Psoas muscle (tissue), 8 donors: ENCODE data around the gene TBX2. TPM values are rescaled to one million over a fixed set of nuclear protein-coding genes. Genes with fewer than 3 reads are reported as not detected.
A peak's percentile ranks its signal among the peaks of the same experiment; 100 is the strongest.

ENCODE experiments used
- ATAC-seq, 4 donors: fragments of 200-7000 bp; cut with Tn5 transposase; one replicate each; pipeline ENCODE4 v1.9.1; 2020; ENCODE audit warnings: moderate library complexity in 3 of 4, mild to moderate bottlenecking in 2 of 4
- DNase-seq, 2 donors: peaks; one replicate each; pipeline ENCODE4 v3.0.0-alpha.2; 2020
- H3K27ac ChIP-seq: fragments of 200-600 bp; one replicate; pipeline ENCODE4 v1.8.0; 2022
- H3K27me3 ChIP-seq, 3 donors: fragments of 200-600 bp in 1 of 3; one replicate each; pipeline versions ENCODE4 v1.6.1 to v1.8.0; 2013 to 2022; ENCODE audit warnings: low read length in 2 of 3, mild to moderate bottlenecking in 2 of 3, moderate library complexity in 1 of 3; ENCODE audit not compliant: insufficient read depth in 3 of 3
- H3K36me3 ChIP-seq, 2 donors: fragments of 200-600 bp in 1 of 2; one replicate each; pipeline versions ENCODE4 v1.6.1 to v1.8.0; 2013 to 2022; ENCODE audit warnings: low read depth in 1 of 2, mild to moderate bottlenecking in 1 of 2, moderate library complexity in 1 of 2; ENCODE audit not compliant: insufficient read depth in 1 of 2
- H3K4me1 ChIP-seq: fragments of 200-600 bp; one replicate; pipeline ENCODE4 v1.8.0; 2022
- H3K4me3 ChIP-seq: fragments of 200-600 bp; one replicate; pipeline ENCODE4 v1.8.0; 2022; ENCODE audit warnings: mild to moderate bottlenecking
- H3K9me3 ChIP-seq: fragments of 200-600 bp; one replicate; pipeline ENCODE4 v1.8.0; 2022
- CTCF ChIP-seq: fragments of 200-600 bp; IDR thresholded peaks from one replicate; pipeline ENCODE4 v1.8.0; 2022; ENCODE audit warnings: antibody characterized with exemption
- WGBS, 3 donors: extraction: QIAGEN DNeasy Blood & Tissue Kit; methylation state at CpG; one replicate each; pipeline versions ENCODE4 v1.1.6 to v1.1.7; 2013; 5-methylcytosine and 5-hydroxymethylcytosine counted together
- intact Hi-C, 2 donors: fragments of 100-400 bp; cut with DNase I; formaldehyde crosslinking; loops; one replicate each; pipeline versions ENCODE4 v1.11.0 to v1.14.2; 2022
- polyA plus RNA-seq, 3 donors: library from polyadenylated mRNA; stranded (reverse); fragments of 200-250 nt; gene quantifications; one replicate each; pipeline ENCODE4 v1.2.3, GENCODE V29; 2013
- total RNA-seq, 4 donors: library from RNA; stranded (reverse); fragmentation: NEBNext Ultra II Directional in 2 of 4; extraction: Animal tissue kit (Norgen Biotek cat#: 25700) in 2 of 4; gene quantifications; one replicate each; pipeline versions ENCODE4 v1.2.1 to v1.2.4, GENCODE V29; 2021 to 2023
- donor health status: healthy with polysubstance abuse.
- donor health status: DM: no; HTN: no; CAD: no; lungs with moderate emphysema.
- donor health status: Bipolar disorder and iron deficiency.
- donor health status: healthy.
- donor health status: DM: yes; HTN: yes; CAD: no.
- donor health status: DM: no; HTN: no; CAD: no.
- donor health status: DM: no; HTN: no; CAD: no.
- donor health status: DM: yes; HTN: yes; CAD: no.

TBX2 gene
- total and polyA plus RNA-seq, 7 donors = 3.5 to 8.7 (median 6.3) TPM

GRCh38 chr17:61390479-61390791 is 9.2 kb upstream of the TBX2 start:
- Histone ChIP-seq H3K4me1 (peaks cover 4% of the 10 kb centered on the region), H3K27ac (no peak overlapping the region), H3K27me3 (peaks cover 0 to 3% (median 0%) of the 10 kb centered on the region in 3 donors), H3K4me3 (no peak overlapping the region), H3K36me3 (no peaks in the 10 kb centered on the region), H3K9me3 (no peaks in the 10 kb centered on the region)
- intact Hi-C loops = loop anchor here in 1 of 2 donors (10.0 kb wide), 2 partner anchors 386 to 676 kb away; no protein-coding TSS in a partner anchor
- DNase-seq (no peak), ATAC-seq (no peak)
- 81 to 85% (median 81%) methylated on average over 11 of the region's 11 CpGs for WGBS, 3 donors
- no peak for TF ChIP-seq CTCF

- no peak for DNase-seq
- 88 to 94% (median 90%) methylated on average over 19 of the region's 19 CpGs for WGBS, 3 donors
- no peak for TF ChIP-seq CTCF
These were observed 7.9 kb upstream of the TBX2 start for GRCh38 chr17:61391595-61392291.

GRCh38 chr17:61392679-61393078 is 7.0 kb upstream of the TBX2 start:
- TF ChIP-seq CTCF = no peak
- no peaks in the 10 kb centered on the region for H3K9me3 ChIP-seq
- peaks cover 7% of the 10 kb centered on the region for H3K4me1 ChIP-seq
- no peak overlapping the region for H3K4me3 ChIP-seq
- no peaks in the 10 kb centered on the region for H3K36me3 ChIP-seq
- H3K27me3 ChIP-seq = peaks cover 2 to 26% (median 12%) of the 10 kb centered on the region in 3 donors
- H3K27ac ChIP-seq = no peak overlapping the region
- intact Hi-C loops = loop anchor here in 1 of 2 donors (10.0 kb wide), 2 partner anchors 388 to 678 kb away; no protein-coding TSS in a partner anchor
- 91 to 96% (median 93%) methylated on average over 3 of the region's 3 CpGs for WGBS, 3 donors
- ATAC-seq (no peak), DNase-seq (no peak)

More at GRCh38 chr17:61391595-61392291, 7.9 kb upstream of the TBX2 start:
- H3K27ac ChIP-seq = no peak overlapping the region
- no peak for ATAC-seq
- intact Hi-C loops = loop anchor here in 1 of 2 donors (10.0 kb wide), 2 partner anchors 387 to 677 kb away; no protein-coding TSS in a partner anchor
- H3K36me3 ChIP-seq = no peaks in the 10 kb centered on the region
- peaks cover 5% of the 10 kb centered on the region for H3K4me1 ChIP-seq
- H3K9me3 ChIP-seq = no peaks in the 10 kb centered on the region
- H3K27me3 ChIP-seq = peaks cover 0 to 16% (median 7%) of the 10 kb centered on the region in 3 donors
- H3K4me3 ChIP-seq = no peak overlapping the region

- no peak overlapping the region for H3K4me3 ChIP-seq
- intact Hi-C loops = loop anchor here in 1 of 2 donors (10.0 kb wide), 2 partner anchors 389 to 679 kb away; no protein-coding TSS in a partner anchor
- peaks cover 7% of the 10 kb centered on the region for H3K4me1 ChIP-seq
- H3K27me3 ChIP-seq = peaks cover 2 to 33% (median 19%) of the 10 kb centered on the region in 3 donors
- peak; percentile 31 for TF ChIP-seq CTCF
- H3K36me3 ChIP-seq = no peaks in the 10 kb centered on the region
- 57 to 97% (median 65%) methylated on average over 3 of the region's 3 CpGs for WGBS, 3 donors
- DNase-seq (peak in 1 of 2 donors; percentile 61), ATAC-seq (peak; percentile 61 to 72 (median 63))
- H3K27ac ChIP-seq = no peak overlapping the region
- H3K9me3 ChIP-seq = no peaks in the 10 kb centered on the region
These were observed 6.1 kb upstream of the TBX2 start for GRCh38 chr17:61393550-61393903.
